H9 (cell line): ENCODE data around the gene PUM2. TPM values are rescaled to one million over a fixed set of nuclear protein-coding genes. Genes with fewer than 3 reads are reported as not detected.

Source experiments
- DNase-seq: peaks from one replicate; pipeline ENCODE4 v3.0.0-alpha.2; 2017
- H2AFZ ChIP-seq: one replicate; pipeline ENCODE4 v1.6.1; 2013; ENCODE audit warnings: mild to moderate bottlenecking, low read length, control low read depth, moderate library complexity
- H2AK5ac ChIP-seq: 2 replicates; pipeline ENCODE4 v1.6.1; 2013; ENCODE audit warnings: low read length, control low read depth, mixed read lengths; ENCODE audit not compliant: insufficient read length
- H2BK120ac ChIP-seq: one replicate; pipeline ENCODE4 v1.6.1; 2013; ENCODE audit warnings: low read depth, mild to moderate bottlenecking, low read length, control low read depth, inconsistent platforms; ENCODE audit not compliant: poor library complexity, severe bottlenecking
- H2BK12ac ChIP-seq: 2 replicates; pipeline ENCODE4 v1.6.1; 2013; ENCODE audit warnings: low read length, control low read depth, mixed read lengths, low read depth; ENCODE audit not compliant: insufficient read length
- H2BK15ac ChIP-seq: 2 replicates; pipeline ENCODE4 v1.6.1; 2013; ENCODE audit warnings: low read depth, low read length, control low read depth
- H2BK20ac ChIP-seq: one replicate; pipeline ENCODE4 v1.6.1; 2013; ENCODE audit warnings: low read depth, mild to moderate bottlenecking, low read length, control low read depth, inconsistent platforms; ENCODE audit not compliant: poor library complexity, severe bottlenecking
- H2BK5ac ChIP-seq: 2 replicates; pipeline ENCODE4 v1.6.1; 2013; ENCODE audit warnings: low read length, control low read depth, mixed read lengths; ENCODE audit not compliant: insufficient read length
- H3K14ac ChIP-seq: 2 replicates; pipeline ENCODE4 v1.6.1; 2013; ENCODE audit warnings: low read length, control low read depth; ENCODE audit not compliant: insufficient read depth
- H3K18ac ChIP-seq: 2 replicates; pipeline ENCODE4 v1.6.1; 2013; ENCODE audit warnings: low read depth, mild to moderate bottlenecking, mixed read lengths, low read length, control low read depth; ENCODE audit not compliant: insufficient read length
- H3K23ac ChIP-seq: 2 replicates; pipeline ENCODE4 v1.6.1; 2013; ENCODE audit warnings: low read length, control low read depth, mixed read lengths, low read depth; ENCODE audit not compliant: insufficient read length
- H3K23me2 ChIP-seq: 2 replicates; pipeline ENCODE4 v1.6.1; 2013; ENCODE audit warnings: low read depth, mild to moderate bottlenecking, mixed read lengths, low read length, control low read depth; ENCODE audit not compliant: insufficient read length, poor library complexity, severe bottlenecking
- H3K27ac ChIP-seq: 2 replicates; pipeline ENCODE4 v1.5.1; 2013; ENCODE audit warnings: low read length, control low read depth, mixed read lengths, low read depth; ENCODE audit not compliant: insufficient read length
- H3K27me3 ChIP-seq: 2 replicates; pipeline ENCODE4 v1.6.1; 2013; ENCODE audit warnings: low read length, control low read depth, inconsistent platforms; ENCODE audit not compliant: insufficient read depth
- H3K4ac ChIP-seq: 2 replicates; pipeline ENCODE4 v1.6.1; 2013; ENCODE audit warnings: low read depth, mild to moderate bottlenecking, control low read depth, inconsistent platforms, low read length, moderate library complexity
- H3K4me1 ChIP-seq: 2 replicates; pipeline ENCODE4 v1.6.1; 2013; ENCODE audit warnings: low read length, control low read depth, inconsistent platforms; ENCODE audit not compliant: insufficient read depth
- H3K4me2 ChIP-seq: 2 replicates; pipeline ENCODE4 v1.6.1; 2013; ENCODE audit warnings: low read length, control low read depth, mixed read lengths; ENCODE audit not compliant: insufficient read length, insufficient read depth
- H3K56ac ChIP-seq: 2 replicates; pipeline ENCODE4 v1.6.1; 2013; ENCODE audit warnings: low read depth, mild to moderate bottlenecking, mixed read lengths, low read length, control low read depth; ENCODE audit not compliant: insufficient read length
- H3K79me1 ChIP-seq: 2 replicates; pipeline ENCODE4 v1.6.1; 2013; ENCODE audit warnings: low read depth, mild to moderate bottlenecking, moderate library complexity, low read length, control low read depth, inconsistent platforms; ENCODE audit not compliant: insufficient read depth, poor library complexity, severe bottlenecking
- H3K79me2 ChIP-seq: 2 replicates; pipeline ENCODE4 v1.6.1; 2013; ENCODE audit warnings: low read length, control low read depth, inconsistent platforms; ENCODE audit not compliant: insufficient read depth
- H3K9ac ChIP-seq: 2 replicates; pipeline ENCODE4 v1.6.1; 2013; ENCODE audit warnings: low read length, control low read depth, mixed read lengths; ENCODE audit not compliant: insufficient read length; ENCODE audit errors: extremely low read depth
- H3K9me3 ChIP-seq: one replicate; pipeline ENCODE4 v1.6.1; 2013; ENCODE audit warnings: low read depth, low read length, inconsistent platforms; ENCODE audit not compliant: control insufficient read depth
- H3T11ph ChIP-seq: one replicate; pipeline ENCODE4 v1.6.1; 2013; ENCODE audit warnings: mild to moderate bottlenecking, low read length, control low read depth, inconsistent platforms
- H4K20me1 ChIP-seq: one replicate; pipeline ENCODE4 v1.6.1; 2013; ENCODE audit not compliant: control insufficient read depth, insufficient read length, insufficient read depth
- H4K5ac ChIP-seq: 2 replicates; pipeline ENCODE4 v1.6.1; 2013; ENCODE audit warnings: low read depth, mild to moderate bottlenecking, mixed read lengths, low read length, control low read depth; ENCODE audit not compliant: insufficient read length
- H4K8ac ChIP-seq: replicated peaks from 2 replicates; pipeline ENCODE4 v1.6.1; 2013; ENCODE audit warnings: low read length, control low read depth, mixed read lengths, low read depth; ENCODE audit not compliant: insufficient read length
- H4K91ac ChIP-seq: 2 replicates; pipeline ENCODE4 v1.6.1; 2013; ENCODE audit warnings: low read depth, mild to moderate bottlenecking, moderate library complexity, mixed read lengths, low read length, control low read depth; ENCODE audit not compliant: insufficient read length
- H3K27ac Mint-ChIP-seq, 3 experiments: 2 replicates in 2 of 3; 3 replicates in 1 of 3; pipeline ENCODE4 v1.8.0; 2020 to 2021; ENCODE audit warnings: mixed read lengths in 3 of 3, mild to moderate bottlenecking in 1 of 3, moderate library complexity in 1 of 3
- H3K27me3 Mint-ChIP-seq: 2 replicates; pipeline ENCODE4 v1.8.0; 2021; ENCODE audit warnings: low read depth, mild to moderate bottlenecking, moderate library complexity, mixed read lengths
- H3K36me3 Mint-ChIP-seq, 3 experiments: 2 replicates in 2 of 3; 3 replicates in 1 of 3; pipeline ENCODE4 v1.8.0; 2020 to 2021; ENCODE audit warnings: low read depth in 3 of 3, mixed read lengths in 3 of 3; ENCODE audit not compliant: insufficient read depth in 1 of 3
- H3K4me1 Mint-ChIP-seq, 2 experiments: 2 replicates each; pipeline ENCODE4 v1.8.0; 2020; ENCODE audit warnings: mixed read lengths in 2 of 2
- H3K4me3 Mint-ChIP-seq, 2 experiments: 2 replicates in 1 of 2; 3 replicates in 1 of 2; pipeline ENCODE4 v1.8.0; 2020 to 2021; ENCODE audit warnings: mild to moderate bottlenecking in 2 of 2, mixed read lengths in 2 of 2, moderate library complexity in 1 of 2
- H3K9me3 Mint-ChIP-seq, 2 experiments: 2 replicates in 1 of 2; 3 replicates in 1 of 2; pipeline ENCODE4 v1.8.0; 2020; ENCODE audit warnings: mild to moderate bottlenecking in 2 of 2, mixed read lengths in 2 of 2, moderate library complexity in 1 of 2
- WGBS: extraction: QIAGEN DNeasy Blood & Tissue Kit; methylation state at CpG from one replicate; pipeline ENCODE4 v1.1.7; 2013; ENCODE audit warnings: missing lambda C conversion rate, low lambda C conversion rate, mixed read lengths; ENCODE audit not compliant: insufficient read length; ENCODE audit errors: extremely low coverage; 5-methylcytosine and 5-hydroxymethylcytosine counted together
- total RNA-seq: library from RNA; stranded (reverse); gene quantifications from 2 replicates; pipeline ENCODE4 v1.2.1, GENCODE V29; 2021
- TF ChIP-seq, protein P1 (sequence below): fragments of 200-600 bp; sonication (generic); conservative IDR thresholded peaks from 3 replicates; pipeline ENCODE4 v1.8.0; 2021; ENCODE audit warnings: antibody characterized with exemption, mild to moderate bottlenecking

PUM2 gene
- total RNA-seq, 1 experiment from 2014 or later: 96.6 TPM

DNA sequence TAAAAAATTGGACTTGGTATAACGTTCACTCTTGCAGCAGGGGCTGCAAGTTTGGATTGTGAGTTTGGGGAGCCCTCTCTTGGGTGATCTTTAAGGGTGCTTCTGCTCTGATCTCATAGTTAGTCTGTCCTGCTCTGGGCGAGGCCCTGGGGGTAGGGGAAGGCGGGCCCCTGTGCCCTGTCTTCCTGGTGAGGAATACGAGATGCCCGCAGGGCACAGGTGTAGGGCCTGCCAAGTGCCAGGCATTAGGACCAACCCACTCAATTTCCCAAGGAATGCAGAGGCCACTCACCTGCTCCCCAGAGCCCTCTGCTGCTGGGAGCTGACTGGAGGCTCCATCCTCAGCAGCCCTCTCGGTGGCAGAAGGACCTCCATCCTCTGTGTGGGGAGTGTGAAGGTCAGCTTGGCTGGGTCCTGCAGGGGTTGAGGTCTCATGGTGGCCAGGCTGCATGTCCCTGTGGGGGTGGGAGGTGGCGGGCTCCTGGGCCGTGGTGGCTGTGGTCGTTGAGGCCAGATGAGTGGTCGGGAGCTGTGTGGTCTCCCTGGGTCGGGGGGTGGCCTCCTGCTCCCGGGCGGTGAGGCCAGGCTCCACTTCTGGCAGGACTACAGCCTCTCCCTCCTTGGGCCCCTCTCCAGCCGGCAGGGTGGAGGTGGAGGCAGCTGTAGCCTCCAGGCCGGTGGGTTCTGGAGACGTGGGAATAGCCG is 147.0 kb downstream of the PUM2 start:
- Histone ChIP-seq H2BK120ac (no peak overlapping the region), H2BK5ac (no peak overlapping the region), H4K91ac (no peak overlapping the region), H3K4me2 (no peak overlapping the region), H3K27me3 (no peaks in the 10 kb centered on the region), H3K9ac (no peak overlapping the region), H3T11ph (no peak overlapping the region), H3K79me1 (peaks cover 4% of the 10 kb centered on the region), H3K18ac (no peak overlapping the region), H4K5ac (no peak overlapping the region), H2AFZ (no peak overlapping the region), H3K56ac (no peak overlapping the region), H3K4ac (no peak overlapping the region), H3K9me3 (no peaks in the 10 kb centered on the region), H3K79me2 (peaks cover 2% of the 10 kb centered on the region; the same call in 1 of the 2 replicates), H2BK20ac (no peak overlapping the region), H4K8ac (no peak overlapping the region), H2AK5ac (no peak overlapping the region), H2BK15ac (no peak overlapping the region), H2BK12ac (no peak overlapping the region), H3K23ac (no peak overlapping the region), H3K27ac (no peak overlapping the region), H4K20me1 (peaks cover 2% of the 10 kb centered on the region), H3K4me1 (no peaks in the 10 kb centered on the region), H3K14ac (no peak overlapping the region; the same call in 1 of the 2 replicates), H3K23me2 (no peaks in the 10 kb centered on the region)
- H3K4me3 Mint-ChIP-seq: no peak overlapping the region
- no peaks in the 10 kb centered on the region; a peak in 1 of 5 replicates for H3K9me3 Mint-ChIP-seq
- H3K27ac Mint-ChIP-seq: no peak overlapping the region
- peaks cover 27 to 40% (median 38%) of the 10 kb centered on the region in 3 experiments for H3K36me3 Mint-ChIP-seq
- no CpG with 5 or more reads among the region's 17 CpGs for WGBS
- peaks cover 13 to 18% of the 10 kb centered on the region in 2 experiments for H3K4me1 Mint-ChIP-seq
- DNase-seq: no peak
- H3K27me3 Mint-ChIP-seq: no peaks in the 10 kb centered on the region
- TF ChIP-seq, protein P1, sequence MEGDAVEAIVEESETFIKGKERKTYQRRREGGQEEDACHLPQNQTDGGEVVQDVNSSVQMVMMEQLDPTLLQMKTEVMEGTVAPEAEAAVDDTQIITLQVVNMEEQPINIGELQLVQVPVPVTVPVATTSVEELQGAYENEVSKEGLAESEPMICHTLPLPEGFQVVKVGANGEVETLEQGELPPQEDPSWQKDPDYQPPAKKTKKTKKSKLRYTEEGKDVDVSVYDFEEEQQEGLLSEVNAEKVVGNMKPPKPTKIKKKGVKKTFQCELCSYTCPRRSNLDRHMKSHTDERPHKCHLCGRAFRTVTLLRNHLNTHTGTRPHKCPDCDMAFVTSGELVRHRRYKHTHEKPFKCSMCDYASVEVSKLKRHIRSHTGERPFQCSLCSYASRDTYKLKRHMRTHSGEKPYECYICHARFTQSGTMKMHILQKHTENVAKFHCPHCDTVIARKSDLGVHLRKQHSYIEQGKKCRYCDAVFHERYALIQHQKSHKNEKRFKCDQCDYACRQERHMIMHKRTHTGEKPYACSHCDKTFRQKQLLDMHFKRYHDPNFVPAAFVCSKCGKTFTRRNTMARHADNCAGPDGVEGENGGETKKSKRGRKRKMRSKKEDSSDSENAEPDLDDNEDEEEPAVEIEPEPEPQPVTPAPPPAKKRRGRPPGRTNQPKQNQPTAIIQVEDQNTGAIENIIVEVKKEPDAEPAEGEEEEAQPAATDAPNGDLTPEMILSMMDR: no peak
